HEK293 (cell line): ENCODE results near the gene ATP7A.

ENCODE experiments used
- CTCF ChIA-PET: fragments of 350-600 bp; formaldehyde crosslinking; extraction: SDS; loops from one replicate; lab custom pipeline; 2021; ENCODE audit warnings: antibody characterized with exemption; lab: Yijun Ruan, JAX
- POLR2A ChIA-PET: fragments of 300-600 bp; formaldehyde crosslinking; extraction: SDS; loops from one replicate; lab custom pipeline; 2020; ENCODE audit warnings: antibody characterized with exemption, inconsistent platforms; lab: Yijun Ruan, JAX
- H3K27ac ChIP-seq: fragments of 200-500 bp; sonication (Bioruptor generic); 2 replicates; pipeline ENCODE4 v1.5.1; 2014; ENCODE audit warnings: low read depth, low read length, control low read depth, inconsistent platforms; ENCODE audit errors: extremely low read depth
- H3K36me3 ChIP-seq, 2 experiments: fragments of 200-500 bp in 1 of 2; sonication (Bioruptor generic) in 1 of 2; 1 replicate in 1 of 2; 2 replicates in 1 of 2; pipeline ENCODE4 v1.5.1; 2014 to 2017; ENCODE audit warnings: inconsistent platforms in 2 of 2, low read length in 2 of 2; ENCODE audit not compliant: control insufficient read depth in 2 of 2, insufficient read depth in 1 of 2
- H3K4me1 ChIP-seq: fragments of 200-500 bp; sonication (Bioruptor generic); 2 replicates; pipeline ENCODE4 v1.5.1; 2014; ENCODE audit warnings: mild to moderate bottlenecking, low read length, inconsistent platforms; ENCODE audit not compliant: control insufficient read depth, insufficient read depth
- H3K4me3 ChIP-seq: 2 replicates; pipeline ENCODE4 v1.5.1; 2011; ENCODE audit warnings: low read depth, mild to moderate bottlenecking, control low read depth, low read length, moderate library complexity
- H3K9me3 ChIP-seq: fragments of 200-500 bp; sonication (Bioruptor generic); 2 replicates; pipeline ENCODE4 v1.5.1; 2014; ENCODE audit warnings: low read depth, low read length, inconsistent platforms; ENCODE audit not compliant: control insufficient read depth, insufficient read depth
- GLI4 ChIP-seq: fragments of 450-650 bp; formaldehyde crosslinking; IDR thresholded peaks from 2 replicates; pipeline ENCODE4 v1.5.1; 2016; ENCODE audit warnings: missing biosample characterization, missing genetic modification characterization
- KLF8 ChIP-seq: fragments of 450-650 bp; formaldehyde crosslinking; IDR thresholded peaks from 2 replicates; pipeline ENCODE4 v1.5.1; 2016; ENCODE audit warnings: missing biosample characterization, missing genetic modification characterization
- PRDM2 ChIP-seq: fragments of 450-650 bp; formaldehyde crosslinking; IDR thresholded peaks from 2 replicates; pipeline ENCODE4 v1.5.1; 2016; ENCODE audit warnings: missing biosample characterization, missing genetic modification characterization, borderline replicate concordance
- PRDM6 ChIP-seq: fragments of 450-650 bp; formaldehyde crosslinking; IDR thresholded peaks from 2 replicates; pipeline ENCODE4 v1.5.1; 2017; ENCODE audit warnings: missing biosample characterization, missing genetic modification characterization
- RBAK ChIP-seq: fragments of 450-650 bp; formaldehyde crosslinking; IDR thresholded peaks from 2 replicates; pipeline ENCODE4 v1.5.1; 2016; ENCODE audit warnings: missing biosample characterization, missing genetic modification characterization
- SCRT1 ChIP-seq: fragments of 450-650 bp; formaldehyde crosslinking; IDR thresholded peaks from 2 replicates; pipeline ENCODE4 v1.5.1; 2016; ENCODE audit warnings: missing biosample characterization, missing genetic modification characterization, borderline replicate concordance
- SP7 ChIP-seq: fragments of 450-650 bp; formaldehyde crosslinking; IDR thresholded peaks from 2 replicates; pipeline ENCODE4 v1.5.1; 2016; ENCODE audit warnings: missing biosample characterization, missing genetic modification characterization
- YY1 ChIP-seq: fragments of 450-650 bp; formaldehyde crosslinking; IDR thresholded peaks from 2 replicates; pipeline ENCODE4 v1.5.1; 2018; ENCODE audit warnings: missing biosample characterization, missing genetic modification characterization
- ZNF239 ChIP-seq: fragments of 450-650 bp; formaldehyde crosslinking; IDR thresholded peaks from 2 replicates; pipeline ENCODE4 v1.5.1; 2016; ENCODE audit warnings: missing biosample characterization, missing genetic modification characterization
- ZNF302 ChIP-seq: fragments of 450-650 bp; formaldehyde crosslinking; IDR thresholded peaks from 2 replicates; pipeline ENCODE4 v1.5.1; 2016; ENCODE audit warnings: missing biosample characterization, missing genetic modification characterization, low read depth
- ZNF37A ChIP-seq: fragments of 450-650 bp; IDR thresholded peaks from 2 replicates; pipeline ENCODE4 v1.5.1; 2018; ENCODE audit warnings: missing biosample characterization, missing genetic modification characterization
- ZNF530 ChIP-seq: fragments of 450-650 bp; formaldehyde crosslinking; IDR thresholded peaks from 2 replicates; pipeline ENCODE4 v1.5.1; 2016; ENCODE audit warnings: low read depth, missing biosample characterization, missing genetic modification characterization
- ZNF558 ChIP-seq: fragments of 450-650 bp; formaldehyde crosslinking; IDR thresholded peaks from 2 replicates; pipeline ENCODE4 v1.5.1; 2016; ENCODE audit warnings: missing biosample characterization, missing genetic modification characterization
- ZNF561 ChIP-seq: fragments of 450-650 bp; IDR thresholded peaks from 2 replicates; pipeline ENCODE4 v1.5.1; 2018; ENCODE audit warnings: missing biosample characterization, missing genetic modification characterization, borderline replicate concordance
- ZNF610 ChIP-seq: fragments of 450-650 bp; formaldehyde crosslinking; IDR thresholded peaks from 2 replicates; pipeline ENCODE4 v1.5.1; 2016; ENCODE audit warnings: missing biosample characterization, missing genetic modification characterization, borderline replicate concordance
- ZNF623 ChIP-seq: fragments of 450-650 bp; formaldehyde crosslinking; IDR thresholded peaks from 2 replicates; pipeline ENCODE4 v1.5.1; 2016; ENCODE audit warnings: missing biosample characterization, missing genetic modification characterization
- ZNF629 ChIP-seq: fragments of 450-650 bp; formaldehyde crosslinking; IDR thresholded peaks from 2 replicates; pipeline ENCODE4 v1.5.1; 2017; ENCODE audit warnings: missing biosample characterization, missing genetic modification characterization
- ZNF701 ChIP-seq: fragments of 450-650 bp; formaldehyde crosslinking; IDR thresholded peaks from 2 replicates; pipeline ENCODE4 v1.5.1; 2016; ENCODE audit warnings: missing biosample characterization, missing genetic modification characterization
- ZNF785 ChIP-seq: fragments of 450-650 bp; formaldehyde crosslinking; IDR thresholded peaks from 2 replicates; pipeline ENCODE4 v1.5.1; 2016; ENCODE audit warnings: missing biosample characterization, missing genetic modification characterization
- ZSCAN16 ChIP-seq: fragments of 450-650 bp; formaldehyde crosslinking; IDR thresholded peaks from 2 replicates; pipeline ENCODE4 v1.5.1; 2016; ENCODE audit warnings: missing biosample characterization, missing genetic modification characterization

Gene ATP7A

GRCh38 chrX:77977095-77977494, 66.6 kb downstream of the ATP7A start:
- no peaks in the 10 kb centered on the region for H3K9me3 ChIP-seq
- peaks cover 0 to 3% of the 10 kb centered on the region in 2 experiments; a peak in 2 of 3 replicates for H3K36me3 ChIP-seq
- POLR2A ChIA-PET, result interaction anchor here (0.5 kb wide), 1 partner anchor 40 kb away, joined by 3 read pairs; no protein-coding TSS in a partner anchor
- CTCF ChIA-PET, result interaction anchor here (0.6 to 2.2 kb wide), 2 partner anchors 10 to 48 kb away, joined by 6 to 9 read pairs; no protein-coding TSS in a partner anchor
- no peak overlapping the region for H3K27ac ChIP-seq
- H3K4me3 ChIP-seq, result no peak overlapping the region
- H3K4me1 ChIP-seq, result no peaks in the 10 kb centered on the region
- TF ChIP-seq ZNF629 (no peak), ZNF239 (tag by site-specific recombination) (no peak), PRDM2 (tag by site-specific recombination) (no peak), KLF8 (tag by site-specific recombination) (no peak), ZNF558 (tag by site-specific recombination) (no peak), GLI4 (tag by site-specific recombination) (no peak), YY1 (tag by site-specific recombination) (no peak), ZNF37A (tag by site-specific recombination) (no peak), ZNF785 (tag by site-specific recombination) (no peak)

GRCh38 chrX:77977518-77977917, 67.0 kb downstream of the ATP7A start:
- POLR2A ChIA-PET, result interaction anchor here (0.5 kb wide), 1 partner anchor 40 kb away, joined by 3 read pairs; no protein-coding TSS in a partner anchor
- H3K4me1 ChIP-seq, result no peaks in the 10 kb centered on the region
- no peak overlapping the region for H3K4me3 ChIP-seq
- peaks cover 0 to 3% of the 10 kb centered on the region in 2 experiments; a peak in 2 of 3 replicates for H3K36me3 ChIP-seq
- no peak overlapping the region for H3K27ac ChIP-seq
- CTCF ChIA-PET, result interaction anchor here (2.2 kb wide), 1 partner anchor 48 kb away, joined by 9 read pairs; no protein-coding TSS in a partner anchor
- no peak for TF ChIP-seq SCRT1 (tag by site-specific recombination)
- TF ChIP-seq ZNF561 (tag by site-specific recombination), result no peak
- TF ChIP-seq ZSCAN16 (tag by site-specific recombination), result no peak
- no peak for TF ChIP-seq ZNF610 (tag by site-specific recombination)
- no peak for TF ChIP-seq ZNF530 (tag by site-specific recombination)
- TF ChIP-seq ZNF623, result no peak
- no peak for TF ChIP-seq ZNF302 (tag by site-specific recombination)
- no peaks in the 10 kb centered on the region for H3K9me3 ChIP-seq

GRCh38 chrX:77979870-77980269, 69.4 kb downstream of the ATP7A start:
- ChIA-PET CTCF (no interaction called here), POLR2A (no interaction called here)
- no peak overlapping the region for H3K4me3 ChIP-seq
- no peaks in the 10 kb centered on the region for H3K9me3 ChIP-seq
- H3K36me3 ChIP-seq, result no peaks in the 10 kb centered on the region
- TF ChIP-seq YY1 (tag by site-specific recombination) (no peak), RBAK (no peak), PRDM6 (no peak), SP7 (tag by site-specific recombination) (no peak), ZNF701 (tag by site-specific recombination) (no peak)
- H3K27ac ChIP-seq, result no peak overlapping the region
- no peaks in the 10 kb centered on the region for H3K4me1 ChIP-seq
